CD4-positive, alpha-beta T cell treated with Interleukin-1 beta for 1 hour (primary cell): Measurements from ENCODE around the gene NUP43.
"Not testable (repeated sequence)": the region's sequence is repeated elsewhere in the genome, so short reads cannot be mapped to it uniquely, and the experiment has no call there.

Experiments used
- DNase-seq, 2 donors: peaks; one replicate each; pipeline ENCODE4 v3.0.0-alpha.2; 2020 to 2022

The NUP43 gene

GRCh38 chr6:149683256-149683859 lies 63.0 kb downstream of the NUP43 start:
- no peak for DNase-seq

- not testable (repeated sequence) for DNase-seq
Measured at GRCh38 chr6:149681845-149682244, 64.5 kb downstream of the NUP43 start.

GRCh38 chr6:149681209-149681608 lies 65.1 kb downstream of the NUP43 start:
- DNase-seq, result no peak

- no peak for DNase-seq
Measured at GRCh38 chr6:149680503-149680902, 65.8 kb downstream of the NUP43 start.
